HG02610 (cell line): Measurements from ENCODE around the gene CDK2AP2.
"Not testable (repeated sequence)": the region's sequence is repeated elsewhere in the genome, so short reads cannot be mapped to it uniquely, and the experiment has no call there.

Experiments
- ATAC-seq: cut with Tn5 transposase; IDR thresholded peaks from one replicate; pipeline ENCODE4 v1.9.1; 2021; ENCODE audit warnings: mild to moderate bottlenecking, moderate library complexity; ENCODE audit not compliant: unreplicated experiment

Gene CDK2AP2

DNA sequence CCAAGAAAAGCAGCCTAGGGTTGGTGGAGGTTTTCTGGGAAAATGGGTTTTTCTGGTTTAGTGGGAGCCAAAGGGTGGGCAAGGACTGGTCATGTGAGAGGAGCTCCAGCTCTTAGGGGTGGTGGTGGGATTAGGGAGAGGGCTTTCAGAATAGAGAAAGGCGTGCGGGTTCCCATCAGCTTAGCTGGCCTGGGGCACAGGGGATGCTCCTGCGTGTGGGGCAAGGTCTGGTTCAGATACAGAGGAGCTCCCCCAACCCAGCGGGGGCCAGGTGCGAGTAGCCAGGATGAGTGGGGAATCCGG lies 39.6 kb downstream of the CDK2AP2 start:
- no peak for ATAC-seq

DNA sequence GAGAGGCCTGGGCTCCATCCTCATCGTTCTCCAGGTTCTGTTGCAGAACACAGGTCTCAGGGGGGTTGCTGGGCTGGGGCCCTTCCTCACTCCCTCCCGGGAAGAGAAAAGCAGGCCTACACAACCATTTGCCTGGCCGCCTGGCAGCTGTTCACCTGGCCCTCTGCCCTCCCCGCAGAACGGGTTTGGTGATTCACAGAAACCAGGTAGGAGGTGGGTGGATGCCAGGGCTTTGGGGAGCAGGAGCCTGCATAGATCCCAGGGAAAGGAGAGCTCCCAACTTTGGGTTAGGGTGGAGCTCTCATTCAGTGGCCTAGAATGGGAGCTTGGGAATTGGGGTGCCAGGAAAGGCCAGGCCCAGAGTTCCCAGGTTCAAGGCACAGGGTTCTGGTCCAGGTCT lies 39.9 kb downstream of the CDK2AP2 start:
- no peak for ATAC-seq

DNA sequence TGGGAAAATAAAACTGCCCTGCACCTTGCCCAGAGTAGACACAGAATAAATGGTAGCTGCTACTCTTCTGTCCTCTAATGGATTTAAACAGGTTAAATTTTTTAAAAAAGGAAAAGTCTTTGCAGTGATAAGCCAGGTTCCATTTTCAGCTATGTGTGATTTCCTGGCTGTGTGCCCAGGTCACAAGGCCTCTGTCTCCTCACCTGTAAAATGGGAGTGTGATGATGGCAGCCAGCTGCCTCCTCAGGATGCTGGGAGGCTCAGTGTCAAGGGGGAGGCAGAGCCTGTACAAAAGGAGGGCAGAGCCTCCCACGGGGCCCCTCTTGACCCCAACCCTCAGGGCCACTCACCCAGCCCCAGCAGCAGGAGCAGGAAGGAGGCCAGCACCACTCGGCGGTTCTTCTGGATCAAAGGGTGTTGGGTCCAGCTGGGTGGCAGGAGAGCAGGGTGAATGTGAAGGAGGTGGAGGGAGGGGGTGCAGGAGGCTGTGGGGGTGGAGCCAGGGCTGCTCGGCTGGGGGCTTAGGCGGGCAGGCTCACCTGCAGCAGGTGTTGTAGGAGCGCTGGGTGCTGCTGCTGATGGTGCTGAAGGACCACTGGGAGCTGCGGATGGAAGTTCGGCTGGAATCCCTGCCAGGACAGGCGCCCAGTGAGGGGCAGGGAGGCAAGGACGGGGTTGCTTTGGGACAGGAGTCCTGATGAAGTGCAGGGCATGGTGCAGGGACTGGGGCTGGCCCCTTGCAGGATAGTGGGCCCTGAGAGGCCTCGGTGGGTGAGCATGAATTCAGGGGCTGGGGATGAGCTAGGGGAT lies 40.8 kb downstream of the CDK2AP2 start:
- no peak for ATAC-seq

DNA sequence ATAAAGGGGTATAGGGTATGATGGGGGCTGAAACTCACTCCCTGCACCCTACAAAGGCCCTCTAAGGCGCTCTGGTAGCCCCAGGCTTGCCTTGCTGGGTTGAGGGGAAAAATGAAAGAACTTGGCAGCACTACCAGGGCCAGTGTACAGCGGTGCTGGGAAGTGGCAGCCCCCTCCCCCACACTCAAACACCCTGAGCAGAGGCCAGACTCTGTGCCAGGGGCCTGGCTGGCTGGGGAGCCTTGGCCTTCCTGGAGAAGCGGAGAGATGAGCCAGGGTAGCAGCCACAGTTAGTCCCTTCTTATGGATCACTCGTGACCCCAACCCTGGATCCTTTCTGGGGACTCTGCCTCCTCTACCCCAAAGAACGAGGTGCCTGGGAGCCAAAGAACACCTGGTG lies 41.6 kb downstream of the CDK2AP2 start:
- ATAC-seq: no peak

DNA sequence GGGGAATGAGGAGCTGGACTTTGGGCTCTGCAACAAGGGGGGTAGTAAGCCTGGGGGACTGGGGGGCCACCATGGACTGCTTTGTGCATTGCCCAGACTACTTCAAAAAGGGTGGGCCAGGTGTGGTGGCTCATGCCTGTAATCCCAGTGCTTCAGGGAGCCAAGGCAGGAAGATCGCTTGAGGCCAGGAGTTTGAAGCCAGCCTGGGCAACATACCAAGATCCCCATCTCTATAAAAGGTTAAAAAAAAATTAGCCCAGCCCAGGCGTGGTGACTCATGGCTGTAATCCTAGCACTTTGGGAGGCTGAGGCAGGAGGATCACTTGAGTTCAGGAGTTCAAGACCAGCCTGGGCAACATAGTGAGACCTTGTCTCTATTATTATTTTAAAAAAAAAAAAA lies 42.4 kb downstream of the CDK2AP2 start:
- not testable (repeated sequence) for ATAC-seq

DNA sequence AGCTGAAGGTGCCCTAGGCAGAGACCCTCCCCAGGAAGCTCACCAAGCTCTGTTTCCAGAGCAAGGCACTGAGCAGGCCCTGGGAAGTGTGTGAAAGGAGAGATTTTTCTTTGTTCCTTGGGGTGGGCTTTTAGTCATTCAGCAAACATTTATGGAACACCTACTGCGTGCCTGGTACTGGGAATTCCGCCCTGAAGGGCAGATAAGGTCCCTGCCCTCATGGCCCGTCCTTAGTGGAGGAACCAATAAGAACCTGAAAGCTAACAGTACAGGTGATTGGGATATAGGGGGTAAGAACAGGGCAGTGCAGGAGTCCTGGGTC lies 42.8 kb downstream of the CDK2AP2 start:
- no peak for ATAC-seq

DNA sequence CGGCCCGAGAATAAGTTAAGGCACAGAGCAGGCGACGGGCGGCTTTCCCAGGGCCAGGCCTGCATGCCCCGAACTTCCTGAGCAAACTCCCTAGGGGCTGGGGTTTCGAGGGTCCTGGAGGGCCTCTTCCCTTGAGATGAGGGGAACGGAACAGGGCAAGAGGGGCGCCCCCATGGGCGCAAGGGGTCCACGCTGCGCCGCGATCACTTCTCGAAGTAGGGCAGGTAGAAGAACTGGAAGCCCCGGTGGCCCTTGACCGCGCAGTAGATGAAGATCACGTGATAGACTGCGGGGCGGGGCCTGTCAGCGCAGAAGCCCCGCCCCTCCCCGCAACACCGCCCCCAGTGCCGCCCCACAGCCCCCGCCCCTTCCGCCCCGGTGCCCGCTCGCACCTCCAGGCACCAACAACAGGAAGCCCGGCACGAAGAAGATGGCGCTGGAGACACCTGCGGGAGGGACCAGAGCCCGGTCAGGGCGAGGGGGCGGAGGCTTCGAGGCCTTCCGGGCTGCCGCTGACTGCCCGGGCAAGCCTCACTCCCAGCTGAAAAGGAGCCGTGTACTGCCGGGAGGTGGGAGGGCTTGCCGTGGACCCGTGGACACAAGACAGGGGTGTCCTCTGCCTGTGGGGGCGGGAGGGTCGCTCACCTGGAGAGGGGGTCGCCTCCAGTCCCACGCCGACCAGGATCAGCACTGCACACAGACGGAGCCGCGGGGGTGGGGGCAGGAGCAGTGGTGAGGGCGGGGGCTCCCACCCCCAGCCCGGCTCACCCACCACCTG lies 43.4 kb downstream of the CDK2AP2 start:
- ATAC-seq: peak; percentile 61

DNA sequence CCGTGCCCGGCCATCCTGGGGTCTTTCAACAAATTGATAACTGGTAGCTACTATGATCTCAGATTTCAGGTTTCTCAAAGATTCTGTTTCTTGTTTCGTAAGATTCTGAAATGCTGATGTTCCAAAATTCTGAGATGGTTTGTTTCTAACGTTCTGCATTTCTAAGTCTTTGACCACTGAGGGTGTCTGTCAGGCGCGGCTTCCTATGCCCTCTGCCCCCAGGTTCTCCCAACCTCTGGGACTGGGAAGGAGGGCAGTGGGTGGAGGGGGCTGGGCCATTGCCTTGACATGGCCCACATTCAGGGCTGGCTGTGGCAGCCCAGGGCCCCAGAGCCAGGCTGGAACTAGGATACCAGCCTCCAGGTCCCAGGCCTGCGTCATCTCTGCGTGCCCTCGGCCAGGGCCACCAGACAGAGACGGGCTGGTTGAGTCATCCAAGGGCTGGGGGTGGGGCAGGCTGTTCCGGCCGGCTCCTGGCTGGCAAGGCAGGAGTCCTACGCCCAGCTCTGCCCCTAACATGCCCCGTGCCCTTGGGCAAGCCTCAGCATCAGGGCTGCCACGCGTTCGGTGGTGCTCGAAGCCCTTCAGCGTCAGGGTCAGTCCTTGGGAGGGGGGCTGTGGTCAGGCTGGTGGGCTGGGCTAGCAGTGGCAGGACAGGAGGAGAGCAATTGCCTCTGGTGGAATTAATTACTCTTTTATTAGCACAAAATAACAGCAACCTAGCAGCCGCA lies 44.1 kb downstream of the CDK2AP2 start:
- ATAC-seq: no peak

DNA sequence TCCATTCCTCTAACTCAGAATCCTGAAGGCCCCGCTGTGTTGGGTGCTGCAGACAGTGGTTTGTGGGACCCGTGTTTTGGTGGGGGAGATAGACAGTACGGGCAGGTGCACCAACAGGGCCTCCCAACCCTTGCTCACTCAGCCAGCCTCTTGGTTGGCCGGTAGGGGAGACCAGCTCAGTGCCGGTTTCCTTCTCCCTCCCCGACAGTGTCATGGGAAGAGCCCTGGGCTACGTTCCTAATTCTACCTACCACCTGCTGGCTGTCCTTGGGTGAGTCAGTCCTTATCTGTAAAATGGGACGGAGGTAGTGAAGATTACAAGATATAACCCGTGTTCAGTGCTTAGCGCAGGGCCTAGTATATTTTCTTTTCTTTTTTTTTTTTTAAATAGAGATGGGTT lies 44.8 kb downstream of the CDK2AP2 start:
- no peak for ATAC-seq

DNA sequence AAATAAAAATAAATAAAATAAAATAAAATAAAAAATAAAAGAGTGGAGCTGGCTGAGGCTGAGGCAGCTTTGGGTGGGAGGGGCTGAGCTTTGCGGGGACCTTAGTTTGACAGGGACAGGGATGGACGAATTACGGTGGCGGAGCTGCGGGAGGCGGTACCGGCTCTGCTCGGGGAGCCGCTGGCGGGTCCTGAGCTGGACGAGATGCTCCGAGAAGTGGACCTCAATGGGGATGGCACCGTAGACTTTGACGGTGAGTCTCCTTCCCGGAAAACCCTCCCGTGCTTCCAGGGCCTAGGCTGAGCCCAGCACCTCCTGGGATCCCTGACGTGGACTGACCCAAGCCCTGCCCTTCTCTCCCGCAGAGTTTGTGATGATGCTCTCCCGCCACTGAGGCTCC lies 49.7 kb downstream of the CDK2AP2 start:
- no peak for ATAC-seq

DNA sequence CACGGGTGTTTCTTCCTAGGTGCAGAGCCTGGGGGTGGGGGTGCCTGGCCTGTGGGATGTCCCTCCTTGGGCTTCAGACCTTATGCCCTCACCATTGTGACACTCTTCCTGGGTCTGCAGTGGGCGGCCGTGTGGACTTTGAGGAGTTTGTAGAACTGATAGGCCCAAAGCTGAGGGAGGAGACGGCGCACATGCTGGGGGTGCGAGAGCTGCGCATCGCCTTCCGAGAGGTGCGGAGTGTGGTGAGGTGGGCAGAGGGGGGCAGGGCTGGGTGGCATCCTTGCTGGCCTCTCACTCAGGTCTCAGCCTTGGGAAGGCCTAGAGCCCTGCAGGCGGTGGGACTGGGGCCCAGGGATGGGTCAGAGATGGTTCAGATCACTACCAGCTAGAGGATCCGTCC lies 50.5 kb downstream of the CDK2AP2 start:
- ATAC-seq: no peak
